Measurements from ENCODE around the gene P2RX2.

P2RX2 gene

GRCh38 chr12:132587781-132588180, 30.8 kb upstream of the P2RX2 start:
- TF ChIP-seq, protein P1, sequence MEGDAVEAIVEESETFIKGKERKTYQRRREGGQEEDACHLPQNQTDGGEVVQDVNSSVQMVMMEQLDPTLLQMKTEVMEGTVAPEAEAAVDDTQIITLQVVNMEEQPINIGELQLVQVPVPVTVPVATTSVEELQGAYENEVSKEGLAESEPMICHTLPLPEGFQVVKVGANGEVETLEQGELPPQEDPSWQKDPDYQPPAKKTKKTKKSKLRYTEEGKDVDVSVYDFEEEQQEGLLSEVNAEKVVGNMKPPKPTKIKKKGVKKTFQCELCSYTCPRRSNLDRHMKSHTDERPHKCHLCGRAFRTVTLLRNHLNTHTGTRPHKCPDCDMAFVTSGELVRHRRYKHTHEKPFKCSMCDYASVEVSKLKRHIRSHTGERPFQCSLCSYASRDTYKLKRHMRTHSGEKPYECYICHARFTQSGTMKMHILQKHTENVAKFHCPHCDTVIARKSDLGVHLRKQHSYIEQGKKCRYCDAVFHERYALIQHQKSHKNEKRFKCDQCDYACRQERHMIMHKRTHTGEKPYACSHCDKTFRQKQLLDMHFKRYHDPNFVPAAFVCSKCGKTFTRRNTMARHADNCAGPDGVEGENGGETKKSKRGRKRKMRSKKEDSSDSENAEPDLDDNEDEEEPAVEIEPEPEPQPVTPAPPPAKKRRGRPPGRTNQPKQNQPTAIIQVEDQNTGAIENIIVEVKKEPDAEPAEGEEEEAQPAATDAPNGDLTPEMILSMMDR (IDR thresholded peaks at IDR 0.05; ENCODE audit: extremely low read depth, insufficient read depth, missing control alignments): no peak
- in situ Hi-C loops (cut with MboI; ENCODE audit: low pct_unique_long_range_greater_than_20kb, low sequenced_read_pairs, unreplicated experiment): no loop called here
- no peak for DNase-seq (ENCODE audit: low spot score)

GRCh38 chr12:132588319-132588718, 30.3 kb upstream of the P2RX2 start:
- in situ Hi-C loops (cut with MboI; ENCODE audit: low pct_unique_long_range_greater_than_20kb, low sequenced_read_pairs, unreplicated experiment): no loop called here
- DNase-seq (ENCODE audit: low spot score): no peak
- TF ChIP-seq, protein P1 (IDR thresholded peaks at IDR 0.05; ENCODE audit: extremely low read depth, insufficient read depth, missing control alignments): no peak

DNA sequence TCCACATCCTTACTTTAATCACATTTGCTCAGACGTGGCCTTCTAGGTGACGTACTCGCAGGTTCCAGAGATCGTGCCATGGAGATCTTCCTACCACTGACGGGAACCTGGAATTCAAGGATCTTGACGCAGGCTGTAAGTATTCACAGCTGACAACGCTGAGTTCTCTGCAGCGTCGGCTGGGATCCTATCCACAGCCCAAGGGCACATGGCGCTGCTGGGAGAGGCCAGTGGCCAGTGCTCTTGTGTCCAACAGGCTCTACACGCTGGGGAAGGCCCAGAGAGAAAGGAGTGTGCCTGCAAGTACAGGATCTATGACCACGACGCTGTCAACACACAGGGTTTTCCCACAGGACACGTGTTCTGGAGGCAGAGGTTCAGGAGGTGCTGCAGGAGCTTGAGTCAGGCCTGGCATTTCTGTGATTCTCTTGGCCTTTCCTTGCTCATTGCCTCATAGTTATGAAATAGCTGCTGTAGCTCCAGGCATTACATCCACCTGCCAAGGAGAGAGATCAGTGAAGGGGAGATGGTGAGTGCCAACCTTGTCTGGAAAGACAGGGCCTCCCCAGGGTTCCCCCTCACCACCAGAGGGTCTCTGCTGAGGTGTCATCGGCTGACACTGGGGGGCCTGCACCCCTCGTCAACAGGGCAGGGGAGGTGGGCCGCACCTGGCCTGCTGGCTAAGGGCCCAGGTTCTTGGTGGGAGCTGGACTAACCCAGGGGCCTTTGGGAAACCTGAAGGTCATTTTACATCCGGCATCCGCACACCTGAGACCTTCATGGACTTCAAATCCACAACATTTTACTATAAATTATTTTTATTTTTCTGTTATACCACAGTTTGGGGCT, 29.5 kb upstream of the P2RX2 start:
- TF ChIP-seq, protein P1 (IDR thresholded peaks at IDR 0.05; ENCODE audit: extremely low read depth, insufficient read depth, missing control alignments): no peak
- in situ Hi-C loops (cut with MboI; ENCODE audit: low pct_unique_long_range_greater_than_20kb, low sequenced_read_pairs, unreplicated experiment): no loop called here
- DNase-seq (ENCODE audit: low spot score): no peak

DNA sequence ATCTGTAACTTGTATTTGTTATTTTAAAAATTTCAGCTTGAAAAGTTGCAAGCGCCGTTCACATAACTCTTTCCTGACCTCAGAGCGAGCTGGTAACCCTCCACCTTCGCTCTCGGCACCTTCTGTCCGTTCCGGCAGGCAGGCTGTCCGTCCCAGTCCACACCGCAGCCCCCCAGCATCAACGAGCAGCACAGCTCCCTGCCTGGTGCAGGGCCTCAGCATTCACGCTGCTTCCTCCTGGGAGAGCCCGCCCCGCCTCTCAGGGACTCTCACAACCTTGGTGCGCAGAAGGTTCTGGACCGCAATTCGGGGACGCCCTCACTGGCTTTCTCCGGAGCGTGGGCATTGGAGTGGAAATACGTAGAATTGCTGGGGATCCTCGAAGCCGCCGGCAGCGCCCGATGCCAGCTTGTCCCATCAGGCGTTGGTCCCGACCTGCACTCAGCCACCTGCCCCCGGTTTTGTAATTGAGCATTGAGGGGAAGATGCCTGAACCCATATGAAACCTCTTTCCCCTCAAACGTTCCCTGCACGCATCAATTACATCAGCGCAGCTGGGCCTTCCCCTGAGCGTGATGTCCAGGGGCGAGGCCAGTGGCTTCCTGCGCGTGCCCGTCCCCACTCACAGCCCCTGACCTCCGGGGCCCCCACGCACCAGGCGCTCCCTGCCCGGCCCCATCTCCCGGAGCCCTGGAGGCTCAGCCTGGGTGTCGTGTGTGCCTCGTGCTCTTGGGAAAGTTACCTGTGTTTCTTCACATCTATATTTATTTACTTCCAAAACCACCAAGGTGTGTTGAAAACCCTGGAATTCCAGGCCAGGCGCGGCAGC, 27.3 kb upstream of the P2RX2 start:
- TF ChIP-seq, protein P1 (IDR thresholded peaks at IDR 0.05; ENCODE audit: extremely low read depth, insufficient read depth, missing control alignments): no peak
- no peak for DNase-seq (ENCODE audit: low spot score)
- in situ Hi-C loops (cut with MboI; ENCODE audit: low pct_unique_long_range_greater_than_20kb, low sequenced_read_pairs, unreplicated experiment): no loop called here

DNA sequence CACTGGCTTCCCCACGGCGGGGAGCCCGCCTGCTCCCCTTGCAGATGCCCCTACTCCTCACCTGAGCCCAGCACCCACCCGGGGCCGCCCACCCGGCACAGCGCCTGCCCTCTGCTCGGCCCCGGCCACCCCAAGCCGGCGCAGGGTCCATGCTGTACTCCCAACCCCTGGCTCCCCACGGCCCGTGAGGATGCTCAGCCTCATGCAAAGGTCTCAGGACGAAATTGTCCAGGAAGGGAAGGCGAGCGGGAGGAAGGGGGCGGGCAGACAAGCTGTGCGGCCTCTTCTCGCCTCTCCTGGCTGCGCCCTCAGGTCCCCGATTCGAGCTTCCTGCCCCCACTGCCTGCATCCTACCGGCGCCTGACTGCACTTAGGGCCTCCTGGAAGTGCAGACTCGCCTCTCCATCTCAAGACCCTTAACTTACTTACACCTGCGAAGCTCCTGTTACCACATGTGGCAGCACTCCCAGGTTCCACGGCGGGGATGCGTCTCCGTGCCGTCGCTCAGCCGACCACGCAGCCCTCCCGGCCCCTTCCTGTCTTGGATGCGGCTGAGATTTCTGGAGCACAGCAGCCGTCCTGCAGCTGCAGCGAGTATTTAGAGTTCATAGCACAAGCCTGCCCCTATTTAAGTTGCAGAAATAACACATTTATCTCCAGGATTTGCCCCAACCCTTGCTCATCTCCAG, 26.1 kb upstream of the P2RX2 start:
- TF ChIP-seq, protein P1 (IDR thresholded peaks at IDR 0.05; ENCODE audit: extremely low read depth, insufficient read depth, missing control alignments): no peak
- no peak for DNase-seq (ENCODE audit: low spot score)
- in situ Hi-C loops (cut with MboI; ENCODE audit: low pct_unique_long_range_greater_than_20kb, low sequenced_read_pairs, unreplicated experiment): no loop called here

- no peak for DNase-seq (ENCODE audit: low spot score)
- in situ Hi-C loops (cut with MboI; ENCODE audit: low pct_unique_long_range_greater_than_20kb, low sequenced_read_pairs, unreplicated experiment): no loop called here
- TF ChIP-seq, protein P1 (IDR thresholded peaks at IDR 0.05; ENCODE audit: extremely low read depth, insufficient read depth, missing control alignments): no peak
These were observed 25.5 kb upstream of the P2RX2 start for GRCh38 chr12:132593071-132593470.
